ENCODE measurements around the gene MOAP1.

DNA sequence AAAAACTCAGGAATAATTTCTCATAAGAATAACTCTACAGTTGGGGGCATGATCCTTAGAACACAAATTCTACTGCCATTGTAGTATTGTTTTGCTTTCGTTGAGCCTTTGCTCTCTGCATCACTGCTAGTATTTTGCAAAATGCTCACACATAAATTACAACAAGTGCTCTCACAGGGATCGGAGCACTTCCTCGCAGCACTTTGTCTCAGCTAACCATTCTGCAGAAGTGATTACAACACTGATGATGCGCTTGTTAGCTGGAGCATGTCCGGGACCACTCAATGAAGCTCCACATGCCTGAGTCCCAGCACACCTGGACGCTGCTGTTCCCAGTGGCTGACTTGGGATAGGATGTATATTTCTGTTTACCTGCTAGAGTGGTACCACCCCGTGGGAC lies 31.6 kb downstream of the MOAP1 start:
- TF ChIP-seq, protein P1, sequence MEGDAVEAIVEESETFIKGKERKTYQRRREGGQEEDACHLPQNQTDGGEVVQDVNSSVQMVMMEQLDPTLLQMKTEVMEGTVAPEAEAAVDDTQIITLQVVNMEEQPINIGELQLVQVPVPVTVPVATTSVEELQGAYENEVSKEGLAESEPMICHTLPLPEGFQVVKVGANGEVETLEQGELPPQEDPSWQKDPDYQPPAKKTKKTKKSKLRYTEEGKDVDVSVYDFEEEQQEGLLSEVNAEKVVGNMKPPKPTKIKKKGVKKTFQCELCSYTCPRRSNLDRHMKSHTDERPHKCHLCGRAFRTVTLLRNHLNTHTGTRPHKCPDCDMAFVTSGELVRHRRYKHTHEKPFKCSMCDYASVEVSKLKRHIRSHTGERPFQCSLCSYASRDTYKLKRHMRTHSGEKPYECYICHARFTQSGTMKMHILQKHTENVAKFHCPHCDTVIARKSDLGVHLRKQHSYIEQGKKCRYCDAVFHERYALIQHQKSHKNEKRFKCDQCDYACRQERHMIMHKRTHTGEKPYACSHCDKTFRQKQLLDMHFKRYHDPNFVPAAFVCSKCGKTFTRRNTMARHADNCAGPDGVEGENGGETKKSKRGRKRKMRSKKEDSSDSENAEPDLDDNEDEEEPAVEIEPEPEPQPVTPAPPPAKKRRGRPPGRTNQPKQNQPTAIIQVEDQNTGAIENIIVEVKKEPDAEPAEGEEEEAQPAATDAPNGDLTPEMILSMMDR (conservative IDR thresholded peaks at IDR 0.05; ENCODE audit: low read depth, low read length): no peak
- no peak for TF ChIP-seq EZH2 (IDR thresholded peaks at IDR 0.05; ENCODE audit: borderline replicate concordance, low read depth, low read length, poor library complexity, severe bottlenecking)
